ENCODE data around the gene CCT2. TPM values are rescaled to one million over a fixed set of nuclear protein-coding genes. Genes with fewer than 3 reads are reported as not detected.
A peak's percentile ranks its signal among the peaks of the same experiment; 100 is the strongest.

Gene CCT2
- total and polyA plus RNA-seq, 9 of the 15 experiments (the other 6 are each of a cell fraction or from before 2014, with no cell fraction given) = 341 to 738 (median 490) TPM

DNA sequence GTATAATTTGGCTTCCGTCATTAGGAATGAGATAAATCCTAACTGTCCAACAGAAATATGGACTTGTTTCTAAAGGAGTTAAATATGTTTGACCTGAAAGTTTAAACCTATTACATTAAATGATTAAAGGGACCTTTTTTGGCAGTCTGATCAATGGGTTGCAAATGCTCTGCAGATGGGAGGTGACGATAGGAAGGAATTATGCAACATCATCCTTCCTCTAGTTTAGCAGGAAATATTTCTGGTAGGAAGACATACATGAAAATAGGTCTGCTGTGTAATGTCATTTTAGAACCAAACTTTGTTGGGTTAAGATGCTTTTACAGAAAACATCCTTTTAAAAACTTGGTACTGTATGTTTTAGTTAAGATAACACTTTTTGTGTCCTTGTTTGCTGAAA, 22.9 kb downstream of the CCT2 start:
- no TSS peak for BruUV-seq (replicated peaks)
- DNase-seq (ENCODE audit: extremely low read depth in 1 of 4, low spot score in 3 of 4) (peak; percentile 26 to 50 (median 40)), ATAC-seq (peak; percentile 66), FAIRE-seq (no peak)
- H3K4me1 ChIP-seq (replicated peaks in 1 of 2; ENCODE audit: control insufficient read depth in 2 of 2, insufficient read depth in 2 of 2, low read length in 2 of 2) = peaks cover 14 to 16% of the 10 kb centered on the region in 2 experiments
- H2AFZ ChIP-seq (ENCODE audit: low read depth, low read length) = peak overlapping the region; percentile 69
- in situ Hi-C loops (cut with MboI) (no loop called here), intact Hi-C loops (cut with micrococcal nuclease) (no loop called here)
- peaks cover 4% of the 10 kb centered on the region for H3K36me3 ChIP-seq (ENCODE audit: control insufficient read depth, insufficient read depth, low read length)
- H3K9me1 ChIP-seq (ENCODE audit: control insufficient read depth, insufficient read depth, low read length) = no peaks in the 10 kb centered on the region
- no peaks in the 10 kb centered on the region for H4K20me1 ChIP-seq (replicated peaks; ENCODE audit: control insufficient read depth, insufficient read depth, low read length)
- WGBS (ENCODE audit: insufficient coverage, low coverage, missing lambda C conversion rate) = 12% methylated on average over 2 of the region's 2 CpGs
- H3K9ac ChIP-seq (ENCODE audit: insufficient read depth in 1 of 2, low read depth in 2 of 2, low read length in 2 of 2) = peak overlapping the region in 1 of 2 experiments; percentile 23; a peak in 1 of 4 replicates
- POLR2A ChIA-PET = interaction anchor here (0.7 to 1.0 kb wide), 2 partner anchors 9 to 1552 kb away, joined by 4 read pairs; no protein-coding TSS in a partner anchor
- CTCF ChIA-PET (ENCODE audit: low intra/inter-chr PET ratio) = no interaction called here
- no peaks in the 10 kb centered on the region for H3K79me2 ChIP-seq (ENCODE audit: control insufficient read depth, insufficient read depth, low read length)
- 0 out of 3 replicates have a peak overlapping the region, but pooled peaks have one; percentile 9 for H3K27ac ChIP-seq (ENCODE audit: extremely low read depth, low read depth, low read length)
- peak overlapping the region; percentile 34; the same call in 1 of the 2 replicates for H3K4me2 ChIP-seq (ENCODE audit: insufficient read depth, low read length)
- no peaks in the 10 kb centered on the region; a peak in 1 of 5 replicates for H3K27me3 ChIP-seq (ENCODE audit: control insufficient read depth in 2 of 2, insufficient read depth in 2 of 2, low read length in 2 of 2)
- H3K4me3 ChIP-seq = no peak overlapping the region
- 0 out of 2 replicates have a peak, but pooled peaks cover 3% of the 10 kb centered on the region for H3K9me3 ChIP-seq (replicated peaks; ENCODE audit: control insufficient read depth, insufficient read depth, low read depth, low read length)
- TF ChIP-seq, protein P1, sequence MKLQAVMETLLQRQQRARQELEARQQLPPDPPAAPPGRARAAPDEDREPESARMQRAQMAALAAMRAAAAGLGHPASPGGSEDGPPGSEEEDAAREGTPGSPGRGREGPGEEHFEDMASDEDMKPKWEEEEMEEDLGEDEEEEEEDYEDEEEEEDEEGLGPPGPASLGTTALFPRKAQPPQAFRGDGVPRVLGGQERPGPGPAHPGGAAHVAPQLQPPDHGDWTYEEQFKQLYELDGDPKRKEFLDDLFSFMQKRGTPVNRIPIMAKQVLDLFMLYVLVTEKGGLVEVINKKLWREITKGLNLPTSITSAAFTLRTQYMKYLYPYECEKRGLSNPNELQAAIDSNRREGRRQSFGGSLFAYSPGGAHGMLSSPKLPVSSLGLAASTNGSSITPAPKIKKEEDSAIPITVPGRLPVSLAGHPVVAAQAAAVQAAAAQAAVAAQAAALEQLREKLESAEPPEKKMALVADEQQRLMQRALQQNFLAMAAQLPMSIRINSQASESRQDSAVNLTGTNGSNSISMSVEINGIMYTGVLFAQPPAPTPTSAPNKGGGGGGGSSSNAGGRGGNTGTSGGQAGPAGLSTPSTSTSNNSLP (IDR thresholded peaks at IDR 0.05; ENCODE audit: borderline replicate concordance, low read depth, low read length) = 0 out of 2 replicates have a peak, but pooled peaks have one; percentile 51
- peak; percentile 32; the same call in 1 of the 2 replicates for TF ChIP-seq SMARCC2 (IDR thresholded peaks at IDR 0.05; ENCODE audit: low read depth)
- TF ChIP-seq ARNT (IDR thresholded peaks at IDR 0.05) = 0 out of 4 replicates have a peak, but pooled peaks of 1 of the 2 experiments have one; percentile 22
- no peak for TF ChIP-seq SETDB1 (IDR thresholded peaks at IDR 0.05; ENCODE audit: low read length)
- TF ChIP-seq ZNF766 (CRISPR knock-in tag; conservative IDR thresholded peaks at IDR 0.05) = 0 out of 2 replicates have a peak, but pooled peaks have one; percentile 24
- TF ChIP-seq MECOM (CRISPR knock-in tag; IDR thresholded peaks at IDR 0.05) = no peak
- no peak for TF ChIP-seq SAP30 (IDR thresholded peaks at IDR 0.05; ENCODE audit: borderline replicate concordance, insufficient read depth, low read depth, low read length, poor library complexity, severe bottlenecking)
- TF ChIP-seq CBX1 (IDR thresholded peaks at IDR 0.05; ENCODE audit: low read depth) = no peak
- peak; percentile 29; the same call in 1 of the 2 replicates for TF ChIP-seq ELF1 (tag; IDR thresholded peaks at IDR 0.05)
- TF ChIP-seq TRIM28 (IDR thresholded peaks at IDR 0.05) = 0 out of 2 replicates have a peak, but pooled peaks have one; percentile 44
- TF ChIP-seq, protein P2, sequence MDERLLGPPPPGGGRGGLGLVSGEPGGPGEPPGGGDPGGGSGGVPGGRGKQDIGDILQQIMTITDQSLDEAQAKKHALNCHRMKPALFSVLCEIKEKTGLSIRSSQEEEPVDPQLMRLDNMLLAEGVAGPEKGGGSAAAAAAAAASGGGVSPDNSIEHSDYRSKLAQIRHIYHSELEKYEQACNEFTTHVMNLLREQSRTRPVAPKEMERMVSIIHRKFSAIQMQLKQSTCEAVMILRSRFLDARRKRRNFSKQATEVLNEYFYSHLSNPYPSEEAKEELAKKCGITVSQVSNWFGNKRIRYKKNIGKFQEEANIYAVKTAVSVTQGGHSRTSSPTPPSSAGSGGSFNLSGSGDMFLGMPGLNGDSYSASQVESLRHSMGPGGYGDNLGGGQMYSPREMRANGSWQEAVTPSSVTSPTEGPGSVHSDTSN (CRISPR knock-in tag; IDR thresholded peaks at IDR 0.05; ENCODE audit: low read depth) = no peak
- TF ChIP-seq, protein P2 (tag; conservative IDR thresholded peaks at IDR 0.05; ENCODE audit: low read depth) = peak; percentile 43
- TF ChIP-seq SMARCB1 (IDR thresholded peaks at IDR 0.05; ENCODE audit: insufficient read length, low read depth) = no peak
- TF ChIP-seq, protein P3, sequence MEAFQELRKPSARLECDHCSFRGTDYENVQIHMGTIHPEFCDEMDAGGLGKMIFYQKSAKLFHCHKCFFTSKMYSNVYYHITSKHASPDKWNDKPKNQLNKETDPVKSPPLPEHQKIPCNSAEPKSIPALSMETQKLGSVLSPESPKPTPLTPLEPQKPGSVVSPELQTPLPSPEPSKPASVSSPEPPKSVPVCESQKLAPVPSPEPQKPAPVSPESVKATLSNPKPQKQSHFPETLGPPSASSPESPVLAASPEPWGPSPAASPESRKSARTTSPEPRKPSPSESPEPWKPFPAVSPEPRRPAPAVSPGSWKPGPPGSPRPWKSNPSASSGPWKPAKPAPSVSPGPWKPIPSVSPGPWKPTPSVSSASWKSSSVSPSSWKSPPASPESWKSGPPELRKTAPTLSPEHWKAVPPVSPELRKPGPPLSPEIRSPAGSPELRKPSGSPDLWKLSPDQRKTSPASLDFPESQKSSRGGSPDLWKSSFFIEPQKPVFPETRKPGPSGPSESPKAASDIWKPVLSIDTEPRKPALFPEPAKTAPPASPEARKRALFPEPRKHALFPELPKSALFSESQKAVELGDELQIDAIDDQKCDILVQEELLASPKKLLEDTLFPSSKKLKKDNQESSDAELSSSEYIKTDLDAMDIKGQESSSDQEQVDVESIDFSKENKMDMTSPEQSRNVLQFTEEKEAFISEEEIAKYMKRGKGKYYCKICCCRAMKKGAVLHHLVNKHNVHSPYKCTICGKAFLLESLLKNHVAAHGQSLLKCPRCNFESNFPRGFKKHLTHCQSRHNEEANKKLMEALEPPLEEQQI (IDR thresholded peaks at IDR 0.05) = no peak
- TF ChIP-seq CEBPG (CRISPR knock-in tag; IDR thresholded peaks at IDR 0.05) = no peak
- peak; percentile 78 to 82 for TF ChIP-seq CEBPG (tag; conservative IDR thresholded peaks at IDR 0.05 in 1 of 2, IDR thresholded peaks at IDR 0.05 in 1 of 2)
